M059J (cell line): Measurements from ENCODE around the gene CROCC2. TPM values are rescaled to one million over a fixed set of nuclear protein-coding genes. Genes with fewer than 3 reads are reported as not detected.

Experiments used
- DNase-seq: peaks from one replicate; pipeline ENCODE4 v3.0.0-alpha.2; 2012; ENCODE audit warnings: low read depth
- total RNA-seq: library from RNA; depleted of rRNA; stranded (reverse); fragments of >200 nt; shearing (Covaris generic); gene quantifications from 2 replicates; pipeline ENCODE4 v1.2.3, GENCODE V29; 2014

CROCC2 gene
- total RNA-seq, 1 experiment from 2014 or later, result not detected

GRCh38 chr2:241014764-241015163 lies 108.6 kb downstream of the CROCC2 start:
- DNase-seq, result no peak

- DNase-seq, result no peak
These were observed 109.3 kb downstream of the CROCC2 start for GRCh38 chr2:241015439-241015838.

- DNase-seq, result no peak
These were observed 111.2 kb downstream of the CROCC2 start for GRCh38 chr2:241017228-241017940.

GRCh38 chr2:241018051-241018891 lies 112.1 kb downstream of the CROCC2 start:
- peak; percentile 32 for DNase-seq

- DNase-seq, result no peak
These were observed 113.5 kb downstream of the CROCC2 start for GRCh38 chr2:241019441-241020139.

- DNase-seq, result no peak
These were observed 114.1 kb downstream of the CROCC2 start for GRCh38 chr2:241020201-241020600.

- DNase-seq, result no peak
These were observed 114.6 kb downstream of the CROCC2 start for GRCh38 chr2:241020629-241021190.

GRCh38 chr2:241025639-241026038 lies 119.5 kb downstream of the CROCC2 start:
- DNase-seq, result no peak

GRCh38 chr2:241029599-241030332 lies 123.6 kb downstream of the CROCC2 start:
- no peak for DNase-seq

GRCh38 chr2:241030333-241030680 lies 124.2 kb downstream of the CROCC2 start:
- DNase-seq, result no peak

GRCh38 chr2:241030883-241031282 lies 124.7 kb downstream of the CROCC2 start:
- DNase-seq, result no peak

GRCh38 chr2:241031436-241032165 lies 125.5 kb downstream of the CROCC2 start:
- no peak for DNase-seq

GRCh38 chr2:241033336-241033987 lies 127.3 kb downstream of the CROCC2 start:
- DNase-seq, result no peak

GRCh38 chr2:241033994-241034393 lies 127.9 kb downstream of the CROCC2 start:
- DNase-seq, result no peak

- no peak for DNase-seq
These were observed 128.5 kb downstream of the CROCC2 start for GRCh38 chr2:241034490-241035141.

GRCh38 chr2:241035142-241035817 lies 129.1 kb downstream of the CROCC2 start:
- DNase-seq, result no peak

GRCh38 chr2:241035818-241036396 lies 129.8 kb downstream of the CROCC2 start:
- DNase-seq, result no peak

GRCh38 chr2:241036397-241036963 lies 130.3 kb downstream of the CROCC2 start:
- DNase-seq, result peak; percentile 58
